Testis (tissue), 2 donors: ENCODE measurements around the gene TEKT5.

Experiments
- POLR2A ChIP-seq: fragments of 450-650 bp; IDR thresholded peaks from one replicate; pipeline ENCODE4 v1.6.1; 2017; ENCODE audit warnings: antibody characterized with exemption, mild to moderate bottlenecking, moderate library complexity
- TF ChIP-seq, protein P1 (sequence below), 3 experiments: fragments of 450-650 bp in 2 of 3; fragments of 200-600 bp in 1 of 3; sonication (generic) in 1 of 3; IDR thresholded peaks; one replicate each; pipeline ENCODE4 v1.5.1; 2016 to 2019; ENCODE audit warnings: antibody characterized with exemption in 3 of 3, mild to moderate bottlenecking in 2 of 3, moderate library complexity in 1 of 3

DNA sequence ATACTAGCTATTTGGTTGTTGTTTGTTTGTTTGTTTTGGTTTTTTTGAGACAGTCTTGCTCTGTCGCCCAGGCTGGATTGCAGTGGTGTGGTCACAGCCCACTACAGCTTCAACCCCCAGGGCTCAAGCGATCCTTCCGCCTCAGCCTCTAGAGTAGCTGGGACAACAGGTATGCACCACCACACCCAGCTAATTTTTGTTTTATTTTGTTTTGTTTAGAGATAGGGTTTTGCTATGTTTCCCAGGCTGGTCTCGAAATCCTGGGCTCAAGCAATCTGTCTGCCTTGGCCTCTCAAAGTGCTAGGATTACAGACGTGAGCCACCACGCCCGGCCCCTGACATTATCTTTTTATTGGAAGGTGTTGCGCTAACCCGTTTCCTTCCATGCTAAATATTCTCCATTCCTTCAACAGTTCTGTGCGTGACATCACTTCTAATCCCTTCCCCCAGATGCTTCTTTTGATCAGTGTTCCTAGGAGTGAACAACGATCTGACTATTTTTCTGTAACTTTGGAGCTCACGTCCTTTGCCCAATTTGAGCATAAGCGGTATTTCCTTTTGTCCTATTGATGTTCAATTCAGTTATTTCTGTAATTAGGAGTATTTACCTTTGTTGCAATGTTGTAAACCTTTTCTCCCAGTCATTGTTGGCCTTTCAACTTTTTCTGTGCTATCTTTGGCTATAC lies 84.1 kb downstream of the TEKT5 start:
- no peak for TF ChIP-seq POLR2A
- TF ChIP-seq, protein P1, sequence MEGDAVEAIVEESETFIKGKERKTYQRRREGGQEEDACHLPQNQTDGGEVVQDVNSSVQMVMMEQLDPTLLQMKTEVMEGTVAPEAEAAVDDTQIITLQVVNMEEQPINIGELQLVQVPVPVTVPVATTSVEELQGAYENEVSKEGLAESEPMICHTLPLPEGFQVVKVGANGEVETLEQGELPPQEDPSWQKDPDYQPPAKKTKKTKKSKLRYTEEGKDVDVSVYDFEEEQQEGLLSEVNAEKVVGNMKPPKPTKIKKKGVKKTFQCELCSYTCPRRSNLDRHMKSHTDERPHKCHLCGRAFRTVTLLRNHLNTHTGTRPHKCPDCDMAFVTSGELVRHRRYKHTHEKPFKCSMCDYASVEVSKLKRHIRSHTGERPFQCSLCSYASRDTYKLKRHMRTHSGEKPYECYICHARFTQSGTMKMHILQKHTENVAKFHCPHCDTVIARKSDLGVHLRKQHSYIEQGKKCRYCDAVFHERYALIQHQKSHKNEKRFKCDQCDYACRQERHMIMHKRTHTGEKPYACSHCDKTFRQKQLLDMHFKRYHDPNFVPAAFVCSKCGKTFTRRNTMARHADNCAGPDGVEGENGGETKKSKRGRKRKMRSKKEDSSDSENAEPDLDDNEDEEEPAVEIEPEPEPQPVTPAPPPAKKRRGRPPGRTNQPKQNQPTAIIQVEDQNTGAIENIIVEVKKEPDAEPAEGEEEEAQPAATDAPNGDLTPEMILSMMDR (IDR thresholded peaks at IDR 0.05), result no peak
